Measurements from ENCODE around the gene PRR33. TPM values are rescaled to one million over a fixed set of nuclear protein-coding genes. Genes with fewer than 3 reads are reported as not detected.
A peak's percentile ranks its signal among the peaks of the same experiment; 100 is the strongest.
"Not testable (repeated sequence)": the region's sequence is repeated elsewhere in the genome, so short reads cannot be mapped to it uniquely, and the experiment has no call there.

Gene PRR33
- total RNA-seq, 1 donor from 2014 or later: not detected

- no peak for DNase-seq (ENCODE audit: low spot score in 2 of 2)
These were observed 12.3 kb downstream of the PRR33 start for GRCh38 chr11:1879342-1879940.

GRCh38 chr11:1878137-1879031 lies 13.3 kb downstream of the PRR33 start:
- FAIRE-seq (no peak), DNase-seq (ENCODE audit: low spot score in 2 of 2) (no peak)

More at GRCh38 chr11:1879342-1879940, 12.3 kb downstream of the PRR33 start:
- FAIRE-seq: no peak

GRCh38 chr11:1877211-1878136 lies 14.2 kb downstream of the PRR33 start:
- no peak for DNase-seq (ENCODE audit: low spot score in 2 of 2)
- FAIRE-seq: no peak

- no peak for FAIRE-seq
- DNase-seq (ENCODE audit: low spot score in 2 of 2): no peak
These were observed 15.2 kb downstream of the PRR33 start for GRCh38 chr11:1876361-1877063.

- not testable (repeated sequence) for DNase-seq (ENCODE audit: low spot score in 2 of 2); FAIRE-seq
These were observed 15.8 kb downstream of the PRR33 start for GRCh38 chr11:1875851-1876301.

- FAIRE-seq (no peak), DNase-seq (ENCODE audit: low spot score in 2 of 2) (no peak)
These were observed 16.4 kb downstream of the PRR33 start for GRCh38 chr11:1875093-1875850.

- not testable (repeated sequence) for FAIRE-seq; DNase-seq (ENCODE audit: low spot score in 2 of 2)
These were observed 17.1 kb downstream of the PRR33 start for GRCh38 chr11:1874441-1875092.

- DNase-seq (ENCODE audit: low spot score in 2 of 2); FAIRE-seq: not testable (repeated sequence)
These were observed 17.9 kb downstream of the PRR33 start for GRCh38 chr11:1873813-1874150.

- FAIRE-seq: no peak
- DNase-seq (ENCODE audit: low spot score in 2 of 2): no peak
These were observed 18.5 kb downstream of the PRR33 start for GRCh38 chr11:1873048-1873812.

- FAIRE-seq: no peak
- DNase-seq (ENCODE audit: low spot score in 2 of 2): no peak
These were observed 19.3 kb downstream of the PRR33 start for GRCh38 chr11:1872267-1872985.

GRCh38 chr11:1871531-1871930 lies 20.2 kb downstream of the PRR33 start:
- FAIRE-seq: no peak
- DNase-seq (ENCODE audit: low spot score in 2 of 2): no peak

- FAIRE-seq: no peak
- DNase-seq (ENCODE audit: low spot score in 2 of 2): peak; percentile 66 to 80
These were observed 20.8 kb downstream of the PRR33 start for GRCh38 chr11:1870721-1871466.

- no peak for FAIRE-seq
These were observed 21.4 kb downstream of the PRR33 start for GRCh38 chr11:1870326-1870696.

GRCh38 chr11:1869427-1870325 lies 22.0 kb downstream of the PRR33 start:
- no peak for FAIRE-seq
- no peak for DNase-seq (ENCODE audit: low spot score in 2 of 2)

More at GRCh38 chr11:1870326-1870696, 21.4 kb downstream of the PRR33 start:
- no peak for DNase-seq (ENCODE audit: low spot score in 2 of 2)

GRCh38 chr11:1868636-1869291 lies 22.9 kb downstream of the PRR33 start:
- FAIRE-seq: no peak
- DNase-seq (ENCODE audit: low spot score in 2 of 2): no peak

Measured in frontal cortex (tissue), 4 donors.